ENCODE measurements around the gene GTF3C4. TPM values are rescaled to one million over a fixed set of nuclear protein-coding genes. Genes with fewer than 3 reads are reported as not detected.
A peak's percentile ranks its signal among the peaks of the same experiment; 100 is the strongest.

Gene GTF3C4
- total RNA-seq, 2 experiments from 2014 or later: 12.7 to 13.5 TPM

- H3K9me3 Mint-ChIP-seq: no peaks in the 10 kb centered on the region
- CTCF ChIA-PET: interaction anchor here (1.1 kb wide), 1 partner anchor 14 kb away, joined by 4 read pairs; the partner anchor contains the start of genes DDX31 and GTF3C4
- no peak for DNase-seq
- H3K27ac Mint-ChIP-seq: no peak overlapping the region
- POLR2A ChIA-PET: no interaction called here
- H3K27me3 Mint-ChIP-seq: no peaks in the 10 kb centered on the region
- no peak overlapping the region for H3K4me3 Mint-ChIP-seq
- H3K4me1 Mint-ChIP-seq: peaks cover 5% of the 10 kb centered on the region
- H3K36me3 Mint-ChIP-seq (ENCODE audit: low read depth): peaks cover 16% of the 10 kb centered on the region
Observed at GRCh38 chr9:132656299-132656698, 14.0 kb upstream of the GTF3C4 start.

- H3K9me3 Mint-ChIP-seq: no peaks in the 10 kb centered on the region
- no peak for DNase-seq
- POLR2A ChIA-PET: no interaction called here
- H3K27me3 Mint-ChIP-seq: no peaks in the 10 kb centered on the region
- H3K36me3 Mint-ChIP-seq (ENCODE audit: low read depth): peaks cover 18% of the 10 kb centered on the region
- H3K27ac Mint-ChIP-seq: no peak overlapping the region
- peaks cover 3% of the 10 kb centered on the region for H3K4me1 Mint-ChIP-seq
- CTCF ChIA-PET: no interaction called here
- H3K4me3 Mint-ChIP-seq: no peak overlapping the region
Observed at GRCh38 chr9:132662152-132662945, 7.9 kb upstream of the GTF3C4 start.

GRCh38 chr9:132663117-132663516, 7.1 kb upstream of the GTF3C4 start:
- Mint-ChIP-seq H3K4me3 (no peak overlapping the region), H3K36me3 (ENCODE audit: low read depth) (peaks cover 17% of the 10 kb centered on the region), H3K9me3 (no peaks in the 10 kb centered on the region), H3K4me1 (peaks cover 9% of the 10 kb centered on the region), H3K27me3 (no peaks in the 10 kb centered on the region), H3K27ac (no peak overlapping the region)
- DNase-seq: no peak
- ChIA-PET POLR2A (no interaction called here), CTCF (no interaction called here)

- CTCF ChIA-PET: interaction anchor here (0.5 kb wide), 1 partner anchor 10 kb away, joined by 3 read pairs; no protein-coding TSS in a partner anchor
- DNase-seq: no peak
- POLR2A ChIA-PET: no interaction called here
- Mint-ChIP-seq H3K27ac (no peak overlapping the region), H3K36me3 (ENCODE audit: low read depth) (peaks cover 15% of the 10 kb centered on the region), H3K4me1 (peaks cover 14% of the 10 kb centered on the region), H3K4me3 (no peak overlapping the region), H3K9me3 (no peaks in the 10 kb centered on the region), H3K27me3 (no peaks in the 10 kb centered on the region)
Observed at GRCh38 chr9:132663851-132664250, 6.4 kb upstream of the GTF3C4 start.

- POLR2A ChIA-PET: no interaction called here
- no peaks in the 10 kb centered on the region for H3K27me3 Mint-ChIP-seq
- H3K36me3 Mint-ChIP-seq (ENCODE audit: low read depth): peaks cover 13% of the 10 kb centered on the region
- H3K9me3 Mint-ChIP-seq: no peaks in the 10 kb centered on the region
- peak overlapping the region; percentile 88 for H3K4me3 Mint-ChIP-seq
- CTCF ChIA-PET: interaction anchor here (0.5 to 2.3 kb wide), 9 partner anchors 9 to 949 kb away, joined by 3 to 9 read pairs (median 4); no protein-coding TSS in a partner anchor
- no peak for DNase-seq
- H3K27ac Mint-ChIP-seq: peak overlapping the region; percentile 92
- H3K4me1 Mint-ChIP-seq: peaks cover 46% of the 10 kb centered on the region
Observed at GRCh38 chr9:132669319-132669697, 956 bp upstream of the GTF3C4 start.

GRCh38 chr9:132669698-132670456, 387 bp upstream of the GTF3C4 start, which contains the start of gene DDX31:
Gene DDX31, minus strand, starts transcription at chr9:132669983. Its CDS starts 49 bp downstream, at chr9:132669934.
- peak within 1 kb of the TSS; percentile 92 for H3K27ac Mint-ChIP-seq
- CTCF ChIA-PET: interaction anchor here (0.5 to 2.3 kb wide), 11 partner anchors 9 to 949 kb away, joined by 3 to 12 read pairs (median 4); partner anchors contain the start of genes MED22 and RPL7A
- peaks cover 13% of the 10 kb centered on the region for H3K36me3 Mint-ChIP-seq (ENCODE audit: low read depth)
- no peaks in the 10 kb centered on the region for H3K27me3 Mint-ChIP-seq
- POLR2A ChIA-PET: no interaction called here
- peak; percentile 86 for DNase-seq
- peaks cover 47% of the 10 kb centered on the region for H3K4me1 Mint-ChIP-seq
- no peaks in the 10 kb centered on the region for H3K9me3 Mint-ChIP-seq
- H3K4me3 Mint-ChIP-seq: peak within 1 kb of the TSS; percentile 88

GRCh38 chr9:132671620-132672412, 1.6 kb downstream of the GTF3C4 start:
- Mint-ChIP-seq H3K27ac (peak overlapping the region; percentile 92), H3K4me3 (peak overlapping the region; percentile 88), H3K9me3 (no peaks in the 10 kb centered on the region), H3K36me3 (ENCODE audit: low read depth) (peaks cover 19% of the 10 kb centered on the region), H3K4me1 (peaks cover 49% of the 10 kb centered on the region), H3K27me3 (no peaks in the 10 kb centered on the region)
- DNase-seq: no peak
- ChIA-PET CTCF (interaction anchor here (0.5 kb wide), 1 partner anchor 126 kb away, joined by 3 read pairs; no protein-coding TSS in a partner anchor), POLR2A (no interaction called here)

- H3K4me3 Mint-ChIP-seq: peak overlapping the region; percentile 88
- H3K27me3 Mint-ChIP-seq: no peaks in the 10 kb centered on the region
- H3K27ac Mint-ChIP-seq: peak overlapping the region; percentile 16
- POLR2A ChIA-PET: no interaction called here
- CTCF ChIA-PET: no interaction called here
- peaks cover 52% of the 10 kb centered on the region for H3K4me1 Mint-ChIP-seq
- DNase-seq: no peak
- no peaks in the 10 kb centered on the region for H3K9me3 Mint-ChIP-seq
- H3K36me3 Mint-ChIP-seq (ENCODE audit: low read depth): peaks cover 22% of the 10 kb centered on the region
Observed at GRCh38 chr9:132672413-132672690, 2.1 kb downstream of the GTF3C4 start.

GRCh38 chr9:132673355-132673754, 3.1 kb downstream of the GTF3C4 start:
- ChIA-PET POLR2A (no interaction called here), CTCF (interaction anchor here (1.5 to 1.8 kb wide), 2 partner anchors 22 to 263 kb away, joined by 3 read pairs; partner anchors contain the start of gene CFAP77)
- Mint-ChIP-seq H3K9me3 (no peaks in the 10 kb centered on the region), H3K27ac (no peak overlapping the region), H3K4me1 (peaks cover 47% of the 10 kb centered on the region), H3K36me3 (ENCODE audit: low read depth) (peaks cover 29% of the 10 kb centered on the region), H3K4me3 (no peak overlapping the region), H3K27me3 (no peaks in the 10 kb centered on the region)
- DNase-seq: peak; percentile 24

GRCh38 chr9:132674485-132674884, 4.2 kb downstream of the GTF3C4 start:
- ChIA-PET CTCF (interaction anchor here (1.5 to 1.8 kb wide), 2 partner anchors 23 to 264 kb away, joined by 3 read pairs; partner anchors contain the start of gene CFAP77), POLR2A (no interaction called here)
- Mint-ChIP-seq H3K36me3 (ENCODE audit: low read depth) (peaks cover 40% of the 10 kb centered on the region), H3K27me3 (no peaks in the 10 kb centered on the region), H3K9me3 (no peaks in the 10 kb centered on the region), H3K4me1 (peaks cover 54% of the 10 kb centered on the region), H3K27ac (no peak overlapping the region), H3K4me3 (no peak overlapping the region)
- no peak for DNase-seq

- Mint-ChIP-seq H3K27ac (no peak overlapping the region), H3K27me3 (no peaks in the 10 kb centered on the region), H3K9me3 (no peaks in the 10 kb centered on the region), H3K4me1 (peaks cover 59% of the 10 kb centered on the region), H3K4me3 (no peak overlapping the region), H3K36me3 (ENCODE audit: low read depth) (peaks cover 46% of the 10 kb centered on the region)
- DNase-seq: no peak
- ChIA-PET CTCF (interaction anchor here (0.6 kb wide), 1 partner anchor 175 kb away, joined by 3 read pairs; no protein-coding TSS in a partner anchor), POLR2A (no interaction called here)
Observed at GRCh38 chr9:132677976-132678375, 7.7 kb downstream of the GTF3C4 start.

GRCh38 chr9:132679946-132680625, 9.8 kb downstream of the GTF3C4 start:
- peaks cover 53% of the 10 kb centered on the region for H3K4me1 Mint-ChIP-seq
- H3K27ac Mint-ChIP-seq: no peak overlapping the region
- H3K4me3 Mint-ChIP-seq: no peak overlapping the region
- no peaks in the 10 kb centered on the region for H3K27me3 Mint-ChIP-seq
- peaks cover 53% of the 10 kb centered on the region for H3K36me3 Mint-ChIP-seq (ENCODE audit: low read depth)
- CTCF ChIA-PET: interaction anchor here (0.6 to 2.7 kb wide), 2 partner anchors 10 to 119 kb away, joined by 3 to 12 read pairs; partner anchors contain the start of genes DDX31 and GTF3C4
- no peaks in the 10 kb centered on the region for H3K9me3 Mint-ChIP-seq
- POLR2A ChIA-PET: no interaction called here
- no peak for DNase-seq
